ENCODE results near the gene FRMD5. TPM values are rescaled to one million over a fixed set of nuclear protein-coding genes. Genes with fewer than 3 reads are reported as not detected.

FRMD5 gene
- total RNA-seq, 1 experiment from 2014 or later: 17.4 TPM

DNA sequence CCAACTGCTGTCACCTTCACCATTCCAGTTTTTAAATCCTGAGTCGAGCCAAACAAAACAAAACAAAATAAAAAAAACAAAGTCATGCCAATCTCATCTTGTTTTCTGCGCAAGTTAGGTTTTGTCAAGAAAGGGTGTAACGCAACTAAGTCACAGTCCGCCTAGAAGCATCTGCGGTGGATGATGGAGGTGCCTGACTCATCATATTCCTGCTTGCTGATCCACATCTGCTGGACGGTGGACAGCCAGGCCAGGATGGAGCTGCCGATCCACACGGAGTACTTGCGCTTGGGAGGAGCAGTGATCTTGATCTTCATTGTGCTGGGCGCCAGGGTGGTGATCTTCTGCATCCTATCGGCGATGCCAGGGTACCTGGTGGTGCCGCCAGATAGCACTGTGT lies 206.2 kb downstream of the FRMD5 start:
- H3K27me3 ChIP-seq (replicated peaks; ENCODE audit: control insufficient read depth, insufficient read depth, low read length): no peaks in the 10 kb centered on the region
- no peak overlapping the region for H3K4me3 ChIP-seq (ENCODE audit: low read depth, low read length)
- Mint-ChIP-seq H3K36me3 (ENCODE audit: insufficient read depth, unreplicated experiment) (no peaks in the 10 kb centered on the region), H3K27ac (ENCODE audit: unreplicated experiment) (no peak overlapping the region), H3K9me3 (ENCODE audit: unreplicated experiment) (no peaks in the 10 kb centered on the region), H3K4me3 (ENCODE audit: unreplicated experiment) (no peak overlapping the region), H3K27me3 (ENCODE audit: insufficient read depth, unreplicated experiment) (no peaks in the 10 kb centered on the region), H3K4me1 (ENCODE audit: low read depth, unreplicated experiment) (no peaks in the 10 kb centered on the region)
- TF ChIP-seq, protein P1, sequence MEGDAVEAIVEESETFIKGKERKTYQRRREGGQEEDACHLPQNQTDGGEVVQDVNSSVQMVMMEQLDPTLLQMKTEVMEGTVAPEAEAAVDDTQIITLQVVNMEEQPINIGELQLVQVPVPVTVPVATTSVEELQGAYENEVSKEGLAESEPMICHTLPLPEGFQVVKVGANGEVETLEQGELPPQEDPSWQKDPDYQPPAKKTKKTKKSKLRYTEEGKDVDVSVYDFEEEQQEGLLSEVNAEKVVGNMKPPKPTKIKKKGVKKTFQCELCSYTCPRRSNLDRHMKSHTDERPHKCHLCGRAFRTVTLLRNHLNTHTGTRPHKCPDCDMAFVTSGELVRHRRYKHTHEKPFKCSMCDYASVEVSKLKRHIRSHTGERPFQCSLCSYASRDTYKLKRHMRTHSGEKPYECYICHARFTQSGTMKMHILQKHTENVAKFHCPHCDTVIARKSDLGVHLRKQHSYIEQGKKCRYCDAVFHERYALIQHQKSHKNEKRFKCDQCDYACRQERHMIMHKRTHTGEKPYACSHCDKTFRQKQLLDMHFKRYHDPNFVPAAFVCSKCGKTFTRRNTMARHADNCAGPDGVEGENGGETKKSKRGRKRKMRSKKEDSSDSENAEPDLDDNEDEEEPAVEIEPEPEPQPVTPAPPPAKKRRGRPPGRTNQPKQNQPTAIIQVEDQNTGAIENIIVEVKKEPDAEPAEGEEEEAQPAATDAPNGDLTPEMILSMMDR (IDR thresholded peaks at IDR 0.05; ENCODE audit: insufficient read depth in 1 of 2, low read depth in 1 of 2, low read length in 1 of 2, severe bottlenecking in 1 of 2, unreplicated experiment in 1 of 2): no peak
- H3K9me3 ChIP-seq: no peaks in the 10 kb centered on the region
- intact Hi-C loops (cut with micrococcal nuclease; ENCODE audit: unreplicated experiment): no loop called here
- no peak for DNase-seq
- ChIA-PET CTCF (no interaction called here), POLR2A (no interaction called here)
- H3K36me3 ChIP-seq (ENCODE audit: control insufficient read depth, insufficient read depth, low read length): no peaks in the 10 kb centered on the region
- no TSS peak for BruUV-seq (replicated peaks)
- H3K4me1 ChIP-seq: no peaks in the 10 kb centered on the region

DNA sequence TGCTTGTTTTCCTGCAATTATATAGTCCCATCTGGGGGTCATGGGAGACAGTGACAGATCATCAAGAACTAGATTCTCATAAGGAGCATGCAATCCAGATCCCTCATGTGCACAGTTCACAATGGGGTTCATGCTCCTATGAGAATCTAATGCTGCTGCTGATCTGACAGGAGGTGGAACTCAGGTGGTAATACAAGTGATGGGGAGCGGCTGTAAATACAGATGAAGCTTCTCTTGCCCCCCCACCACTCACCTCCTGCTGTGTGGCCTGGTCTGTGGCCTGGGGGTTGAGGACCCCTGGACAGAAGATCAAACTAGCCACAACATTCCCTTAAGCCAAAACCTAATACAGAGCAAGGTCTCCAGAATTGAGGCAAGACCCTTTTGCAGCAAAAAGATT lies 207.1 kb downstream of the FRMD5 start:
- H3K4me3 Mint-ChIP-seq (ENCODE audit: unreplicated experiment): no peak overlapping the region
- DNase-seq: no peak
- Histone ChIP-seq H3K4me1 (no peaks in the 10 kb centered on the region), H3K27me3 (replicated peaks; ENCODE audit: control insufficient read depth, insufficient read depth, low read length) (no peaks in the 10 kb centered on the region), H3K36me3 (ENCODE audit: control insufficient read depth, insufficient read depth, low read length) (no peaks in the 10 kb centered on the region), H3K4me3 (ENCODE audit: low read depth, low read length) (no peak overlapping the region), H3K9me3 (no peaks in the 10 kb centered on the region)
- no TSS peak for BruUV-seq (replicated peaks)
- intact Hi-C loops (cut with micrococcal nuclease; ENCODE audit: unreplicated experiment): no loop called here
- H3K27ac Mint-ChIP-seq (ENCODE audit: unreplicated experiment): no peak overlapping the region
- TF ChIP-seq, protein P1 (IDR thresholded peaks at IDR 0.05; ENCODE audit: insufficient read depth in 1 of 2, low read depth in 1 of 2, low read length in 1 of 2, severe bottlenecking in 1 of 2, unreplicated experiment in 1 of 2): no peak
- H3K27me3 Mint-ChIP-seq (ENCODE audit: insufficient read depth, unreplicated experiment): no peaks in the 10 kb centered on the region
- H3K36me3 Mint-ChIP-seq (ENCODE audit: insufficient read depth, unreplicated experiment): no peaks in the 10 kb centered on the region
- no peaks in the 10 kb centered on the region for H3K4me1 Mint-ChIP-seq (ENCODE audit: low read depth, unreplicated experiment)
- H3K9me3 Mint-ChIP-seq (ENCODE audit: unreplicated experiment): no peaks in the 10 kb centered on the region
- ChIA-PET POLR2A (no interaction called here), CTCF (no interaction called here)

DNA sequence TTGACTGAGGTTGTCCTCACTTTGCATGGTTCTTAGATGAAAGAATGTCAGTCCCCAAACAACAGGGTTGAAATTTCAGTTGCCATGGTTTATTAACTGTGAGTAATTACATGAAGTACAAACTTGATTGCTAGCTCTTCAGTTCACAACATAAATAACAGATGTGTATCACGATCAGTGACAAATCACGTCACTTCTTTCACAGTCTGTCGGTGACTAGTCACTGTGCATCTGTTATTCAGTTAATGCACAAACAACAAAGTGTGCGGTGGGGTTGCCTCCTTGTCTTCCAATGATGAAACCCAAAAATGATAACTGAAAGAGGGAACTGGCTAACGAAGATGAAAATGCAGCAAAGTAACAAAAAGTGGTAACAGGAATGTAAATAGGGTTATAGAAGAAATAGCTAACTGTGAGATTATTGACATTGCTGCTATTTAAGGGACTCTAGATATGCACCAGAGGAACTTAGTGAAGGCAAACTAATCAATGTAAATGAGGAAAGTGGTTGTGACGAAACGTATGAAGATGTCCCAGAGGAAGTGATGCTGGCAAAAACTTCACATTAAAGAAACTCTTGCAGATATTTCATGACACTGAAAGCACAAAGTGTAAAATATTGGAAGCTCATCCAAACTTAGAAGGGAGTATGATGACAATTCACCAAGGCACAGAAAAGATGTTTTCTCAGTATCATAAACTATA lies 208.9 kb downstream of the FRMD5 start:
- H3K36me3 Mint-ChIP-seq (ENCODE audit: insufficient read depth, unreplicated experiment): no peaks in the 10 kb centered on the region
- ChIA-PET CTCF (no interaction called here), POLR2A (no interaction called here)
- H3K27me3 ChIP-seq (replicated peaks; ENCODE audit: control insufficient read depth, insufficient read depth, low read length): no peaks in the 10 kb centered on the region
- intact Hi-C loops (cut with micrococcal nuclease; ENCODE audit: unreplicated experiment): no loop called here
- H3K27ac Mint-ChIP-seq (ENCODE audit: unreplicated experiment): no peak overlapping the region
- BruUV-seq (replicated peaks): no TSS peak
- no peak for DNase-seq
- H3K4me1 Mint-ChIP-seq (ENCODE audit: low read depth, unreplicated experiment): no peaks in the 10 kb centered on the region
- TF ChIP-seq, protein P1 (IDR thresholded peaks at IDR 0.05; ENCODE audit: insufficient read depth in 1 of 2, low read depth in 1 of 2, low read length in 1 of 2, severe bottlenecking in 1 of 2, unreplicated experiment in 1 of 2): no peak
- no peaks in the 10 kb centered on the region for H3K27me3 Mint-ChIP-seq (ENCODE audit: insufficient read depth, unreplicated experiment)
- H3K36me3 ChIP-seq (ENCODE audit: control insufficient read depth, insufficient read depth, low read length): no peaks in the 10 kb centered on the region
- no peak overlapping the region for H3K4me3 Mint-ChIP-seq (ENCODE audit: unreplicated experiment)
- no peaks in the 10 kb centered on the region for H3K9me3 ChIP-seq
- H3K9me3 Mint-ChIP-seq (ENCODE audit: unreplicated experiment): no peaks in the 10 kb centered on the region
- H3K4me1 ChIP-seq: no peaks in the 10 kb centered on the region
- H3K4me3 ChIP-seq (ENCODE audit: low read depth, low read length): no peak overlapping the region
